ENCODE results near the gene GTF2A2.
"Not testable (repeated sequence)": the region's sequence is repeated elsewhere in the genome, so short reads cannot be mapped to it uniquely, and the experiment has no call there.

Gene GTF2A2

GRCh38 chr15:59656897-59657634 lies at the start of gene GTF2A2:
Gene GTF2A2 (minus strand): TSS chr15:59657515. CDS start chr15:59652277, 5,238 bp downstream.
- peak; percentile 95 for DNase-seq (ENCODE audit: low read depth)

- no peak for DNase-seq (ENCODE audit: low read depth)
These were observed 46.9 kb upstream of the GTF2A2 start for GRCh38 chr15:59703979-59704796.

GRCh38 chr15:59702351-59702750 lies 45.0 kb upstream of the GTF2A2 start:
- no peak for DNase-seq (ENCODE audit: low read depth)

- DNase-seq (ENCODE audit: low read depth), result no peak
These were observed 44.6 kb upstream of the GTF2A2 start for GRCh38 chr15:59701880-59702279.

GRCh38 chr15:59699810-59700431 lies 42.6 kb upstream of the GTF2A2 start:
- DNase-seq (ENCODE audit: low read depth), result no peak

GRCh38 chr15:59698065-59698464 lies 40.8 kb upstream of the GTF2A2 start:
- DNase-seq (ENCODE audit: low read depth), result not testable (repeated sequence)

- DNase-seq (ENCODE audit: low read depth), result no peak
These were observed 39.0 kb upstream of the GTF2A2 start for GRCh38 chr15:59696332-59696731.

- no peak for DNase-seq (ENCODE audit: low read depth)
These were observed 37.5 kb upstream of the GTF2A2 start for GRCh38 chr15:59694779-59695178.

- DNase-seq (ENCODE audit: low read depth), result no peak
These were observed 34.0 kb upstream of the GTF2A2 start for GRCh38 chr15:59691194-59691805.

GRCh38 chr15:59689626-59690236 lies 32.4 kb upstream of the GTF2A2 start:
- peak; percentile 29 for DNase-seq (ENCODE audit: low read depth)

- DNase-seq (ENCODE audit: low read depth), result peak; percentile 97
These were observed 31.7 kb upstream of the GTF2A2 start, which contains the start of gene BNIP2 for GRCh38 chr15:59688782-59689625. Gene BNIP2 (minus strand): TSS chr15:59689320. CDS start chr15:59682457, 6,863 bp downstream.

- DNase-seq (ENCODE audit: low read depth), result no peak
These were observed 31.1 kb upstream of the GTF2A2 start for GRCh38 chr15:59688423-59688781.

- no peak for DNase-seq (ENCODE audit: low read depth)
These were observed 30.5 kb upstream of the GTF2A2 start for GRCh38 chr15:59687836-59688235.

- no peak for DNase-seq (ENCODE audit: low read depth)
These were observed 29.1 kb upstream of the GTF2A2 start for GRCh38 chr15:59686389-59686788.

GRCh38 chr15:59685737-59686297 lies 28.5 kb upstream of the GTF2A2 start:
- DNase-seq (ENCODE audit: low read depth), result no peak

- DNase-seq (ENCODE audit: low read depth), result no peak
These were observed 23.6 kb upstream of the GTF2A2 start for GRCh38 chr15:59680870-59681269.

GRCh38 chr15:59680346-59680745 lies 23.0 kb upstream of the GTF2A2 start:
- no peak for DNase-seq (ENCODE audit: low read depth)

- DNase-seq (ENCODE audit: low read depth), result no peak
These were observed 21.3 kb upstream of the GTF2A2 start for GRCh38 chr15:59678620-59679019.

- DNase-seq (ENCODE audit: low read depth), result no peak
These were observed 20.9 kb upstream of the GTF2A2 start for GRCh38 chr15:59678172-59678571.

GRCh38 chr15:59676565-59676964 lies 19.2 kb upstream of the GTF2A2 start:
- no peak for DNase-seq (ENCODE audit: low read depth)

Measured in stimulated activated CD8-positive, alpha-beta memory T cell treated with anti-CD3 and anti-CD28 coated beads, Interleukin-4, amount 100 ng/mL, for 24 hours (primary cell).